SK-N-MC (cell line): ENCODE results near the gene ITIH4.

Experiments
- DNase-seq: peaks from one replicate; pipeline ENCODE4 v3.0.0-alpha.2; 2011; ENCODE audit warnings: low read depth, low spot score
- H3K27ac ChIP-seq: fragments of 200-600 bp; sonication (generic); 2 replicates; pipeline ENCODE4 v1.5.1; 2016; ENCODE audit warnings: mixed run types
- H3K36me3 ChIP-seq: fragments of 200-600 bp; sonication (generic); 2 replicates; pipeline ENCODE4 v1.6.1; 2017; ENCODE audit warnings: antibody characterized with exemption, low read length, mixed read lengths; ENCODE audit not compliant: insufficient read depth
- H3K4me3 ChIP-seq: fragments of 200-600 bp; sonication (generic); 2 replicates; pipeline ENCODE4 v1.5.1; 2016
- H3K9ac ChIP-seq: fragments of 200-600 bp; sonication (generic); 2 replicates; pipeline ENCODE4 v1.8.0; 2017; ENCODE audit warnings: mixed run types, mixed read lengths; ENCODE audit not compliant: insufficient read length
- H3K9me3 ChIP-seq: fragments of 200-600 bp; sonication (generic); 2 replicates; pipeline ENCODE4 v1.6.1; 2017; ENCODE audit warnings: low read depth, mild to moderate bottlenecking, antibody characterized with exemption, low read length, moderate library complexity, mixed read lengths
- EZH2 ChIP-seq: fragments of 200-600 bp; sonication (generic); IDR thresholded peaks from one replicate; pipeline ENCODE4 v1.6.1; 2017; ENCODE audit warnings: antibody characterized with exemption
- FOXP2 ChIP-seq: optimal IDR thresholded peaks from 2 replicates; pipeline ENCODE3; 2011; ENCODE audit warnings: mild to moderate bottlenecking, moderate library complexity; ENCODE audit not compliant: insufficient read depth; ENCODE audit errors: extremely low read length, control extremely low read depth
- POLR2AphosphoS5 ChIP-seq: IDR thresholded peaks from 2 replicates; pipeline ENCODE4 v1.6.1; 2012; ENCODE audit warnings: mild to moderate bottlenecking, low read depth, low read length, borderline replicate concordance

The ITIH4 gene

GRCh38 chr3:52845691-52846431 lies 15.4 kb upstream of the ITIH4 start:
- DNase-seq: no peak
- H3K36me3 ChIP-seq: no peaks in the 10 kb centered on the region
- H3K9ac ChIP-seq: no peak overlapping the region
- TF ChIP-seq EZH2: no peak
- TF ChIP-seq FOXP2: no peak
- no peak for TF ChIP-seq POLR2AphosphoS5
- no peak overlapping the region for H3K27ac ChIP-seq
- no peaks in the 10 kb centered on the region for H3K9me3 ChIP-seq
- H3K4me3 ChIP-seq: no peak overlapping the region

DNA sequence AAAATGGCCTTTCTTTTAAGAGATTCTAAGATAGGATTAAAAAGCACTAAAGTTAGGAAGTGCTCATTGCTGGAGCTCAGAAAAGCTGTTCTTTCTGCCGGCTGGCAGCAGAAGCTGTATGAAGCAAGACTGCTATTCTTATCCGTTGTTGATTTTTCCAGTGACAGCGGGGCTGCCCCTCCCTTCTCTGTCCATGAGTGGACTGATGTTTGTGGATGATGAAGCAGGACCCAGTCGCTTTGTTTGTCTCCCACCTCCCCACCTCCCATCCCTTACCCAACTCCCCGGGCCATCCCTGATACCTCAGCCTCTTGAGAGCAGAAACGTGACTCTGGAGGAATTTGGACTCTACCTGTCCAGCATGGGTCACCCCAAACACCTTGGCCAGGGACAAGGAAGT lies 14.7 kb upstream of the ITIH4 start:
- no peaks in the 10 kb centered on the region for H3K36me3 ChIP-seq
- H3K9ac ChIP-seq: no peak overlapping the region
- DNase-seq: no peak
- H3K27ac ChIP-seq: no peak overlapping the region
- no peak overlapping the region for H3K4me3 ChIP-seq
- H3K9me3 ChIP-seq: no peaks in the 10 kb centered on the region
- TF ChIP-seq POLR2AphosphoS5: no peak
- TF ChIP-seq EZH2: no peak
- no peak for TF ChIP-seq FOXP2

- Histone ChIP-seq H3K9ac (no peak overlapping the region), H3K27ac (no peak overlapping the region), H3K9me3 (no peaks in the 10 kb centered on the region), H3K4me3 (no peak overlapping the region), H3K36me3 (no peaks in the 10 kb centered on the region)
- no peak for DNase-seq
- TF ChIP-seq EZH2 (no peak), POLR2AphosphoS5 (no peak), FOXP2 (no peak)
Measured at GRCh38 chr3:52844290-52844975, 14.0 kb upstream of the ITIH4 start.

- Histone ChIP-seq H3K9me3 (no peaks in the 10 kb centered on the region), H3K36me3 (no peaks in the 10 kb centered on the region), H3K9ac (no peak overlapping the region), H3K4me3 (no peak overlapping the region), H3K27ac (no peak overlapping the region)
- no peak for DNase-seq
- no peak for TF ChIP-seq EZH2
- TF ChIP-seq FOXP2: no peak
- TF ChIP-seq POLR2AphosphoS5: no peak
Measured at GRCh38 chr3:52843881-52844280, 13.4 kb upstream of the ITIH4 start.

DNA sequence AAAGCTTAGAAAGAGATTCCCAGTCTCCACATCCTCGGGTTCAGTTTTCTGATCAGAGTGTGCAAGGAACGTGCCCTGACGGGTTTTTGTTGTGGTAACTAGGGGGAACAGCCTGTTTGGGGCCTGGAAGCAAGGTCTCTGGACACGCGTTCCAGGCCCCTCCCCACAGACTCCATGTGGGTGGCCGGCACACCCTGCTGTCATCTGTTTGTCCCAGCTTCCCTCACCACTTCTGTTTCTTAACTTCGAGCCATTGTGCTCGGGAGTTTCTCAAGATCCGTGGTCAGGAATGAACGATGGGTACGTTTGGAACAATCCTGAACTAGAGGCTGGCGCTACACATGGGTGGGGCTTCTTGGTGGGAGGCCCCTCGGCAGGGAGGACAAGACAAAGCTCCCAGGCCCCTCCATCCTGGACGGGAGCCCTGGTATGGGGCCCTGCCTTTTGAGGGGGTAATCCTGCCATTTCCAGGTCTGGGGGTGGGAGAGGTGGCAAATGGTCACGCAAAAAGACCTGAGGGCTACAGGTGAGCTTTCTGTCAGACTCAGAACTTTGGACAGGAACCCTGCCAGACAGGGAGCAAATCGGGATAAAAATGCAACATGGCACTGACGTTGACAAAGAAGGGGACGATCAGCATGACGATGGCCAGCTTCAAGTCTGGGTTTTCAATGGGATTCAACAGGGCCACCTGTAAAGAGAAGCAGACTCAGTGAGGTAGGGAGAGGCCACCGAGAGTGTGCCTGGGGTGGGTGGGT lies 12.8 kb upstream of the ITIH4 start:
- H3K36me3 ChIP-seq: no peaks in the 10 kb centered on the region
- no peak overlapping the region for H3K9ac ChIP-seq
- H3K9me3 ChIP-seq: no peaks in the 10 kb centered on the region
- TF ChIP-seq EZH2 (no peak), POLR2AphosphoS5 (no peak), FOXP2 (no peak)
- DNase-seq: no peak
- no peak overlapping the region for H3K27ac ChIP-seq
- no peak overlapping the region for H3K4me3 ChIP-seq

DNA sequence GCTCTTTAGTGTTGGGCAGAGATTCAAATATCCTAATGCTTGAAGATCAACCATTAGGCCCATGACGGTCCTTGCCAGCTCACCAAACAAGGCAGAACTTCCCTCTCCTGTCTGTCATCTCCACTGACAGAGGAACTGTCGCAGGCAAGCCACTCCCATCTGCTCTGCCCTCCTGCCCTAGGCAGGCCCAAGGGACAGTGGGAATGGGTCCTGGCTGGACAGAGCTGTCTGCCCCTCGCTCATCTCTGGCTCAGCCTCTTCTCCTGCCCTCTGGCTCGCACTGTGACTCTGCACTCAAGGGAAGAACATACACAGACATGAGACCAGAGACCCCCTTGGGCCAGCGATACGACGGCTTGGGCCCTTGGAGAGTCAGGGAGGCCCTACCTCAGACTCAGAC lies 12.0 kb upstream of the ITIH4 start:
- H3K27ac ChIP-seq: no peak overlapping the region
- H3K36me3 ChIP-seq: no peaks in the 10 kb centered on the region
- TF ChIP-seq EZH2: no peak
- no peak for TF ChIP-seq POLR2AphosphoS5
- TF ChIP-seq FOXP2: no peak
- no peak for DNase-seq
- H3K9me3 ChIP-seq: no peaks in the 10 kb centered on the region
- no peak overlapping the region for H3K4me3 ChIP-seq
- no peak overlapping the region for H3K9ac ChIP-seq

DNA sequence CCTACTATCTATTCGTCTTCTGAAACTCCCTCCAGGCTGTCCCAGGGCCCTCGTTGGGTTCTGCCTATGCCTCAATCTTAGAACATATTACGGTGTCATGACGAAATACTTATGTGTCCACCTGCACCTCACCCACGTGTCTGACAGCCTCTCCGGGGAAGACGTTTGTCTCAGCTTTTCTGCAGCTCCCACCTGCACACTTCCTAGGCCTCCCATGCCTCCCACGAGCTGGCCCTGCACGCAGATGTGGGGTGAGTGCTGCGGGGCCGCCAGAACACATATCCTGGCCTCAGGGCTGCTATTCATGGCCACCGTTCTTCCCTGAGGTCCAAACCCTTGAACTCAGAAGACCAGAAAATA lies 11.5 kb upstream of the ITIH4 start:
- Histone ChIP-seq H3K27ac (no peak overlapping the region), H3K36me3 (no peaks in the 10 kb centered on the region), H3K9ac (no peak overlapping the region), H3K4me3 (no peak overlapping the region), H3K9me3 (no peaks in the 10 kb centered on the region)
- no peak for TF ChIP-seq POLR2AphosphoS5
- TF ChIP-seq EZH2: no peak
- TF ChIP-seq FOXP2: no peak
- DNase-seq: no peak
